Liver (tissue), 9 donors: ENCODE results near the gene SCGB1C2. TPM values are rescaled to one million over a fixed set of nuclear protein-coding genes. Genes with fewer than 3 reads are reported as not detected.

ENCODE experiments used
- DNase-seq: peaks from one replicate; pipeline ENCODE4 v3.0.0-alpha.2; 2017; ENCODE audit warnings: low spot score
- H3K27ac ChIP-seq, 2 donors: one replicate each; pipeline ENCODE4 v1.7.0; 2013; ENCODE audit warnings: inconsistent platforms in 2 of 2, low read length in 2 of 2, control low read depth in 1 of 2, low read depth in 1 of 2, mild to moderate bottlenecking in 1 of 2
- H3K27me3 ChIP-seq, 4 donors: one replicate each; pipeline versions ENCODE4 v1.6.1 to v1.7.0; 2013; ENCODE audit warnings: low read length in 3 of 4, inconsistent platforms in 1 of 4, mild to moderate bottlenecking in 1 of 4, moderate library complexity in 1 of 4; ENCODE audit not compliant: control insufficient read depth in 4 of 4, insufficient read depth in 4 of 4
- H3K36me3 ChIP-seq, 4 donors: one replicate each; pipeline versions ENCODE4 v1.6.1 to v1.7.0; 2013; ENCODE audit warnings: low read length in 3 of 4, mild to moderate bottlenecking in 3 of 4, low read depth in 1 of 4, moderate library complexity in 1 of 4; ENCODE audit not compliant: control insufficient read depth in 4 of 4, insufficient read depth in 3 of 4
- H3K4me1 ChIP-seq, 4 donors: one replicate each; pipeline versions ENCODE4 v1.6.1 to v1.7.0; 2013; ENCODE audit warnings: low read length in 3 of 4, mild to moderate bottlenecking in 3 of 4, moderate library complexity in 1 of 4; ENCODE audit not compliant: control insufficient read depth in 4 of 4, insufficient read depth in 4 of 4
- H3K4me3 ChIP-seq, 3 donors: one replicate each; pipeline versions ENCODE4 v1.6.1 to v1.7.0; 2013; ENCODE audit warnings: low read length in 3 of 3, control low read depth in 1 of 3, low read depth in 1 of 3, mild to moderate bottlenecking in 1 of 3
- H3K9ac ChIP-seq, 2 donors: one replicate each; pipeline ENCODE4 v1.7.0; 2013; ENCODE audit warnings: low read length in 2 of 2, mild to moderate bottlenecking in 2 of 2, moderate library complexity in 2 of 2, control low read depth in 1 of 2, low read depth in 1 of 2
- H3K9me3 ChIP-seq, 4 donors: one replicate each; pipeline versions ENCODE4 v1.6.1 to v1.7.0; 2013; ENCODE audit warnings: low read length in 3 of 4; ENCODE audit not compliant: control insufficient read depth in 4 of 4
- ATF3 ChIP-seq: IDR thresholded peaks from 2 replicates; pipeline ENCODE4 v1.6.1; 2016; ENCODE audit warnings: antibody characterized with exemption
- CTCF ChIP-seq: fragments of 150-350 bp; IDR thresholded peaks from 2 replicates; pipeline ENCODE4 v1.5.1; 2017; ENCODE audit warnings: improper control_type of control experiment, low read depth, low read length; ENCODE audit not compliant: missing input control
- EGR1 ChIP-seq, 2 donors: IDR thresholded peaks; 2 replicates each; pipeline ENCODE4 v1.6.1; 2016 to 2018; ENCODE audit warnings: antibody characterized with exemption in 2 of 2, low read depth in 2 of 2
- FOXA1 ChIP-seq: IDR thresholded peaks from 2 replicates; pipeline ENCODE4 v1.6.1; 2016; ENCODE audit warnings: antibody characterized with exemption
- FOXA2 ChIP-seq: IDR thresholded peaks from 2 replicates; pipeline ENCODE4 v1.6.1; 2016; ENCODE audit warnings: antibody characterized with exemption
- GABPA ChIP-seq, 2 donors: IDR thresholded peaks in 1 of 2; conservative IDR thresholded peaks in 1 of 2; 2 replicates each; pipeline ENCODE4 v1.6.1; 2016; ENCODE audit warnings: antibody characterized with exemption in 2 of 2, mild to moderate bottlenecking in 1 of 2, moderate library complexity in 1 of 2
- HNF4A ChIP-seq, 2 donors: conservative IDR thresholded peaks; 2 replicates each; pipeline ENCODE4 v1.6.1; 2016; ENCODE audit warnings: antibody characterized with exemption in 2 of 2, mild to moderate bottlenecking in 2 of 2
- HNF4G ChIP-seq: IDR thresholded peaks from 2 replicates; pipeline ENCODE4 v1.6.1; 2016; ENCODE audit warnings: antibody characterized with exemption
- JUND ChIP-seq, 2 donors: IDR thresholded peaks; 2 replicates each; pipeline ENCODE4 v1.6.1; 2016; ENCODE audit warnings: antibody characterized with exemption in 2 of 2
- MAX ChIP-seq: IDR thresholded peaks from 2 replicates; pipeline ENCODE4 v1.6.1; 2016; ENCODE audit warnings: antibody characterized with exemption
- NR2F2 ChIP-seq: IDR thresholded peaks from 2 replicates; pipeline ENCODE4 v1.6.1; 2016; ENCODE audit warnings: antibody characterized with exemption
- RAD21 ChIP-seq, 2 donors: IDR thresholded peaks; 2 replicates each; pipeline ENCODE4 v1.6.1; 2016; ENCODE audit warnings: antibody characterized with exemption in 2 of 2, mild to moderate bottlenecking in 2 of 2
- REST ChIP-seq: IDR thresholded peaks from 2 replicates; pipeline ENCODE4 v1.6.1; 2016; ENCODE audit warnings: antibody characterized with exemption, mild to moderate bottlenecking
- RXRA ChIP-seq, 2 donors: IDR thresholded peaks; 2 replicates each; pipeline ENCODE4 v1.6.1; 2017 to 2018; ENCODE audit warnings: antibody characterized with exemption in 2 of 2, mild to moderate bottlenecking in 1 of 2
- SP1 ChIP-seq: IDR thresholded peaks from 2 replicates; pipeline ENCODE4 v1.6.1; 2018; ENCODE audit warnings: antibody characterized with exemption, mild to moderate bottlenecking
- TAF1 ChIP-seq: conservative IDR thresholded peaks from 2 replicates; pipeline ENCODE4 v1.6.1; 2016; ENCODE audit warnings: antibody characterized with exemption, mild to moderate bottlenecking
- YY1 ChIP-seq: IDR thresholded peaks from 2 replicates; pipeline ENCODE4 v1.6.1; 2016; ENCODE audit warnings: antibody characterized with exemption, mild to moderate bottlenecking
- ZBTB33 ChIP-seq: IDR thresholded peaks from 2 replicates; pipeline ENCODE4 v1.6.1; 2016; ENCODE audit warnings: antibody characterized with exemption
- whole genome bisulfite sequencing: extraction: QIAGEN DNeasy Blood & Tissue Kit; methylation state at CpG from one replicate; pipeline ENCODE4 v1.1.7; 2013; 5-methylcytosine and 5-hydroxymethylcytosine counted together
- polyA plus RNA-seq, 2 donors: library from polyadenylated mRNA; stranded (reverse) in 1 of 2; unstranded in 1 of 2; fragments of 200-250 nt in 1 of 2; fragments of >200 nt in 1 of 2; fragmentation: Nextera tagmentation in 1 of 2; extraction: Ambion mirVana in 1 of 2; gene quantifications; one replicate each; pipeline versions ENCODE4 v1.2.1 to v1.2.3, GENCODE V29; 2013 to 2015
- total RNA-seq, 2 donors: library from RNA; depleted of rRNA; stranded (reverse); fragments of >200 nt; gene quantifications; one replicate each; pipeline ENCODE4 v1.2.3, GENCODE V29; 2014
- donor health status: healthy.
- donor health status: healthy.
- donor health status: healthy.
- donor health status: healthy.
- donor health status: healthy.

The SCGB1C2 gene
- total and polyA plus RNA-seq, 4 donors, result not detected

- Histone ChIP-seq H3K9me3 (no peaks in the 10 kb centered on the region), H3K27me3 (no peaks in the 10 kb centered on the region), H3K36me3 (no peaks in the 10 kb centered on the region), H3K27ac (no peak overlapping the region), H3K4me3 (no peak overlapping the region), H3K9ac (no peak overlapping the region), H3K4me1 (peaks cover 2 to 7% (median 5%) of the 10 kb centered on the region in 4 donors)
- DNase-seq, result no peak
- TF ChIP-seq RAD21 (IDR thresholded peaks at IDR 0.05) (no peak), FOXA1 (no peak), TAF1 (no peak), YY1 (no peak), GABPA (IDR thresholded peaks at IDR 0.05 in 1 of 2, conservative IDR thresholded peaks at IDR 0.05 in 1 of 2) (no peak), NR2F2 (no peak), HNF4A (conservative IDR thresholded peaks at IDR 0.05) (no peak), ATF3 (no peak), JUND (IDR thresholded peaks at IDR 0.05) (no peak), FOXA2 (no peak), RXRA (IDR thresholded peaks at IDR 0.05) (no peak), EGR1 (IDR thresholded peaks at IDR 0.05; ENCODE audit: low read depth in 2 of 2) (no peak), SP1 (no peak), ZBTB33 (no peak), MAX (no peak), REST (no peak), HNF4G (no peak), CTCF (no peak)
- 94% methylated on average over 16 of the region's 16 CpGs for WGBS
Measured at GRCh38 chr17:145671-146541, 8.5 kb downstream of the SCGB1C2 start.
